SK-N-SH (cell line): ENCODE data around the gene PLBD2.

Experiments
- CTCF ChIP-seq: fragments of 200-600 bp; sonication (generic); IDR thresholded peaks from 2 replicates; pipeline ENCODE4 v1.6.1; 2017; ENCODE audit warnings: antibody characterized with exemption, mild to moderate bottlenecking, moderate library complexity
- EP300 ChIP-seq, 2 experiments: IDR thresholded peaks; 2 replicates each; pipeline versions ENCODE4 v1.4.0 to v1.6.1; 2012; ENCODE audit warnings: borderline replicate concordance in 1 of 2, low read depth in 1 of 2, low read length in 1 of 2
- FOXM1 ChIP-seq: IDR thresholded peaks from 2 replicates; pipeline ENCODE4 v1.4.0; 2012; ENCODE audit warnings: low read depth, mild to moderate bottlenecking
- GABPA ChIP-seq: IDR thresholded peaks from 2 replicates; pipeline ENCODE4 v1.4.0; 2012; ENCODE audit warnings: low read depth, mild to moderate bottlenecking
- GATA2 ChIP-seq: sonication (generic); formaldehyde crosslinking; IDR thresholded peaks from 2 replicates; pipeline ENCODE4 v1.5.0; 2020; ENCODE audit warnings: mild to moderate bottlenecking, missing genetic modification reagents
- MEF2A ChIP-seq: IDR thresholded peaks from 2 replicates; pipeline ENCODE4 v1.4.0; 2012; ENCODE audit warnings: low read depth, borderline replicate concordance
- NRF1 ChIP-seq: IDR thresholded peaks from 2 replicates; pipeline ENCODE4 v1.6.1; 2012; ENCODE audit warnings: low read depth, mild to moderate bottlenecking, low read length
- POLR2AphosphoS5 ChIP-seq: IDR thresholded peaks from 2 replicates; pipeline ENCODE4 v1.6.1; 2012; ENCODE audit warnings: low read depth, low read length
- RAD21 ChIP-seq: IDR thresholded peaks from 2 replicates; pipeline ENCODE4 v1.6.1; 2012; ENCODE audit warnings: mild to moderate bottlenecking, low read length
- REST ChIP-seq: IDR thresholded peaks from 2 replicates; pipeline ENCODE4 v1.6.1; 2012; ENCODE audit warnings: mild to moderate bottlenecking, low read depth, low read length, moderate library complexity
- SIN3A ChIP-seq: IDR thresholded peaks from 2 replicates; pipeline ENCODE4 v1.6.1; 2012; ENCODE audit warnings: low read depth, mild to moderate bottlenecking, low read length, moderate library complexity, borderline replicate concordance
- SMC3 ChIP-seq: IDR thresholded peaks from 2 replicates; pipeline ENCODE4 v1.6.1; 2012; ENCODE audit warnings: low read depth, low read length, improper control_type of control experiment
- USF2 ChIP-seq: fragments of 150-350 bp; IDR thresholded peaks from 2 replicates; pipeline ENCODE4 v1.6.1; 2017; ENCODE audit warnings: antibody characterized with exemption, low read length, low read depth, borderline replicate concordance
- ZBTB33 ChIP-seq: IDR thresholded peaks from 2 replicates; pipeline ENCODE4 v1.4.0; 2012; ENCODE audit warnings: low read depth, borderline replicate concordance

GRCh38 chr12:113347892-113348291, 10.5 kb upstream of the PLBD2 start:
- TF ChIP-seq NRF1 (no peak), CTCF (no peak), EP300 (IDR thresholded peaks at IDR 0.05; ENCODE audit: borderline replicate concordance in 1 of 2, low read depth in 1 of 2, low read length in 1 of 2) (no peak), SMC3 (no peak), USF2 (no peak), GABPA (no peak), ZBTB33 (no peak), POLR2AphosphoS5 (no peak), FOXM1 (no peak), MEF2A (no peak), RAD21 (no peak), REST (no peak), SIN3A (no peak), GATA2 (CRISPR knock-in tag) (no peak)
